MM.1S (cell line): ENCODE measurements around the gene TEX38.

Experiments used
- EZH2 ChIP-seq: fragments of 300-600 bp; sonication (generic); optimal IDR thresholded peaks from 2 replicates; pipeline ENCODE3; 2017; ENCODE audit warnings: low read depth, mild to moderate bottlenecking, antibody characterized with exemption, low read length, mixed read lengths
- EZH2phosphoT487 ChIP-seq: fragments of 300-600 bp; sonication (generic); IDR thresholded peaks from 2 replicates; pipeline ENCODE4 v1.6.1; 2018; ENCODE audit warnings: antibody characterized with exemption, low read length
- TF ChIP-seq, protein P1 (sequence below): fragments of 300-600 bp; sonication (generic); IDR thresholded peaks from 2 replicates; pipeline ENCODE4 v1.5.1; 2016; ENCODE audit warnings: antibody characterized with exemption, low read length, mixed read lengths

GRCh38 chr1:46639547-46639946 is 32.1 kb upstream of the TEX38 start:
- TF ChIP-seq, protein P1, sequence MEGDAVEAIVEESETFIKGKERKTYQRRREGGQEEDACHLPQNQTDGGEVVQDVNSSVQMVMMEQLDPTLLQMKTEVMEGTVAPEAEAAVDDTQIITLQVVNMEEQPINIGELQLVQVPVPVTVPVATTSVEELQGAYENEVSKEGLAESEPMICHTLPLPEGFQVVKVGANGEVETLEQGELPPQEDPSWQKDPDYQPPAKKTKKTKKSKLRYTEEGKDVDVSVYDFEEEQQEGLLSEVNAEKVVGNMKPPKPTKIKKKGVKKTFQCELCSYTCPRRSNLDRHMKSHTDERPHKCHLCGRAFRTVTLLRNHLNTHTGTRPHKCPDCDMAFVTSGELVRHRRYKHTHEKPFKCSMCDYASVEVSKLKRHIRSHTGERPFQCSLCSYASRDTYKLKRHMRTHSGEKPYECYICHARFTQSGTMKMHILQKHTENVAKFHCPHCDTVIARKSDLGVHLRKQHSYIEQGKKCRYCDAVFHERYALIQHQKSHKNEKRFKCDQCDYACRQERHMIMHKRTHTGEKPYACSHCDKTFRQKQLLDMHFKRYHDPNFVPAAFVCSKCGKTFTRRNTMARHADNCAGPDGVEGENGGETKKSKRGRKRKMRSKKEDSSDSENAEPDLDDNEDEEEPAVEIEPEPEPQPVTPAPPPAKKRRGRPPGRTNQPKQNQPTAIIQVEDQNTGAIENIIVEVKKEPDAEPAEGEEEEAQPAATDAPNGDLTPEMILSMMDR: no peak
- TF ChIP-seq EZH2: no peak
- TF ChIP-seq EZH2phosphoT487: no peak
